Osteocyte (in vitro differentiated cells): ENCODE measurements around the gene APBA1. TPM values are rescaled to one million over a fixed set of nuclear protein-coding genes. Genes with fewer than 3 reads are reported as not detected.

ENCODE experiments used
- DNase-seq: peaks from one replicate; pipeline ENCODE4 v3.0.0; 2021; ENCODE audit warnings: mixed read lengths; ENCODE audit not compliant: unreplicated experiment; ENCODE audit errors: extremely low spot score
- H3K27ac Mint-ChIP-seq: one replicate; pipeline ENCODE4 v1.8.0; 2021; ENCODE audit warnings: mild to moderate bottlenecking, mixed read lengths; ENCODE audit not compliant: unreplicated experiment
- H3K27me3 Mint-ChIP-seq: one replicate; pipeline ENCODE4 v1.8.0; 2021; ENCODE audit warnings: mixed read lengths; ENCODE audit not compliant: unreplicated experiment
- H3K36me3 Mint-ChIP-seq: one replicate; pipeline ENCODE4 v1.8.0; 2021; ENCODE audit warnings: mixed read lengths; ENCODE audit not compliant: unreplicated experiment
- H3K4me1 Mint-ChIP-seq: one replicate; pipeline ENCODE4 v1.8.0; 2021; ENCODE audit warnings: mixed read lengths; ENCODE audit not compliant: unreplicated experiment
- H3K4me3 Mint-ChIP-seq: one replicate; pipeline ENCODE4 v1.8.0; 2021; ENCODE audit warnings: mild to moderate bottlenecking, moderate library complexity, mixed read lengths; ENCODE audit not compliant: unreplicated experiment
- H3K9me3 Mint-ChIP-seq: one replicate; pipeline ENCODE4 v1.8.0; 2021; ENCODE audit warnings: mixed read lengths; ENCODE audit not compliant: unreplicated experiment
- total RNA-seq: library from RNA; stranded (reverse); gene quantifications from 2 replicates; pipeline ENCODE4 v1.2.1, GENCODE V29; 2021
- TF ChIP-seq, protein P1 (sequence below): fragments of 200-600 bp; sonication (generic); IDR thresholded peaks from 2 replicates; pipeline ENCODE4 v1.5.0; 2021; ENCODE audit warnings: antibody characterized with exemption, mild to moderate bottlenecking, moderate library complexity

APBA1 gene
- total RNA-seq, 1 donor from 2014 or later = 5.2 TPM

GRCh38 chr9:69497816-69498215 lies 174.4 kb downstream of the APBA1 start:
- TF ChIP-seq, protein P1, sequence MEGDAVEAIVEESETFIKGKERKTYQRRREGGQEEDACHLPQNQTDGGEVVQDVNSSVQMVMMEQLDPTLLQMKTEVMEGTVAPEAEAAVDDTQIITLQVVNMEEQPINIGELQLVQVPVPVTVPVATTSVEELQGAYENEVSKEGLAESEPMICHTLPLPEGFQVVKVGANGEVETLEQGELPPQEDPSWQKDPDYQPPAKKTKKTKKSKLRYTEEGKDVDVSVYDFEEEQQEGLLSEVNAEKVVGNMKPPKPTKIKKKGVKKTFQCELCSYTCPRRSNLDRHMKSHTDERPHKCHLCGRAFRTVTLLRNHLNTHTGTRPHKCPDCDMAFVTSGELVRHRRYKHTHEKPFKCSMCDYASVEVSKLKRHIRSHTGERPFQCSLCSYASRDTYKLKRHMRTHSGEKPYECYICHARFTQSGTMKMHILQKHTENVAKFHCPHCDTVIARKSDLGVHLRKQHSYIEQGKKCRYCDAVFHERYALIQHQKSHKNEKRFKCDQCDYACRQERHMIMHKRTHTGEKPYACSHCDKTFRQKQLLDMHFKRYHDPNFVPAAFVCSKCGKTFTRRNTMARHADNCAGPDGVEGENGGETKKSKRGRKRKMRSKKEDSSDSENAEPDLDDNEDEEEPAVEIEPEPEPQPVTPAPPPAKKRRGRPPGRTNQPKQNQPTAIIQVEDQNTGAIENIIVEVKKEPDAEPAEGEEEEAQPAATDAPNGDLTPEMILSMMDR = no peak
- H3K4me3 Mint-ChIP-seq = no peak overlapping the region

DNA sequence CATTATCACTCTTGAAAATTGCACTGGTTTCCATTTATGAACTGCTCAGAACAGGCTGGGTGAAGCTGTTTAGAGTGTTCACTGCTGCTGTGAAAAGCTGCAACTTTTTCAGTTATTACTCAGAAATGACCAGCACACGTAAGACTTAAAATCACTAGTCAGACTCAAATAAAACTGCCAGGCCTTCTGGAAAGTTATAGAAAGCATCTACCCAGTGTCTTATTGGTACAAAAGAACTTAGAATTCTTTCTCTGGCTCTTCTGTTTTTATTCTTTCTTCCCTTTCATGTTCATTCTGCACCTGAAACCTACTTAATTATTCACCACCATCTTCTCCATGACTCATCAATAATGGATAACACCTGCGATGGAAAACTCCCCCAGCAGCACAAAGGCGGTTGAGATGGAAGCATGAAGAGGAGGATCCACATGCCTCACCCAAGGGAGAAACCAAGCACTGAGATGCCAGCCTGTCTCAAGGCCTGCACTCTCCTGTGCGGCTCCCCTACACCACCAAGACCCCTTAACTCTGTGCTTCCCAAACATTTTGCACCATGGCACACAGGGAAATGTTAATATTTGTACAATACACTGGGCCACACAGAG lies 175.2 kb downstream of the APBA1 start:
- H3K36me3 Mint-ChIP-seq = no peaks in the 10 kb centered on the region
- no peaks in the 10 kb centered on the region for H3K9me3 Mint-ChIP-seq
- no peak overlapping the region for H3K4me3 Mint-ChIP-seq
- H3K27ac Mint-ChIP-seq = no peak overlapping the region
- DNase-seq = no peak
- no peaks in the 10 kb centered on the region for H3K27me3 Mint-ChIP-seq
- H3K4me1 Mint-ChIP-seq = no peaks in the 10 kb centered on the region
- TF ChIP-seq, protein P1 = no peak

More at GRCh38 chr9:69497816-69498215, 174.4 kb downstream of the APBA1 start:
- peaks cover 6% of the 10 kb centered on the region for H3K4me1 Mint-ChIP-seq
- no peaks in the 10 kb centered on the region for H3K27me3 Mint-ChIP-seq
- no peak overlapping the region for H3K27ac Mint-ChIP-seq
- no peaks in the 10 kb centered on the region for H3K36me3 Mint-ChIP-seq
- no peaks in the 10 kb centered on the region for H3K9me3 Mint-ChIP-seq
- no peak for DNase-seq

DNA sequence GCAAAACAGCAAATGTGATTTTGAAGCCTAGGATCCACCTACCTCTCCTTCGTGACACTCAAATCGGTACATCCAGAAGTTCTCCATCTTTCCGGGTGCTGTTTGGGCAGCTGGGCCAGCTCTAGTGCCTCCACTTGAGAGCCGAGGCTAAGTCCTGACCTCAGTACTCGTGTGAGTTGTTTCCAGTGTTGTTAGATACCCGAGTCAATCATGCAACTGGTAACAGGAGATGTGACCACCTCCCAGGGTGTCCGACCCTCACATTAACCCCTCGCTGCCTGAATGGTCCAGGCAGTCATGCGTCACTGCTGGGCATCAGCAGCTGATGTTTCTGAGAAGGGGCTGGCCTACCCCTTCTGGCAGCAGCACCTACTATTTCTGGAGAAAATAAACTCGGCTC lies 176.9 kb downstream of the APBA1 start:
- no peak for DNase-seq
- no peaks in the 10 kb centered on the region for H3K36me3 Mint-ChIP-seq
- TF ChIP-seq, protein P1 = no peak
- H3K4me1 Mint-ChIP-seq = no peaks in the 10 kb centered on the region
- H3K4me3 Mint-ChIP-seq = no peak overlapping the region
- H3K27me3 Mint-ChIP-seq = no peaks in the 10 kb centered on the region
- H3K9me3 Mint-ChIP-seq = no peaks in the 10 kb centered on the region
- no peak overlapping the region for H3K27ac Mint-ChIP-seq

- Mint-ChIP-seq H3K27me3 (no peaks in the 10 kb centered on the region), H3K4me3 (no peak overlapping the region), H3K4me1 (no peaks in the 10 kb centered on the region), H3K36me3 (no peaks in the 10 kb centered on the region), H3K27ac (no peak overlapping the region), H3K9me3 (no peaks in the 10 kb centered on the region)
- no peak for DNase-seq
- TF ChIP-seq, protein P1 = no peak
These were observed 177.4 kb downstream of the APBA1 start for GRCh38 chr9:69494763-69495162.

GRCh38 chr9:69494208-69494607 lies 178.0 kb downstream of the APBA1 start:
- Mint-ChIP-seq H3K4me3 (no peak overlapping the region), H3K9me3 (no peaks in the 10 kb centered on the region), H3K4me1 (no peaks in the 10 kb centered on the region), H3K36me3 (no peaks in the 10 kb centered on the region), H3K27ac (no peak overlapping the region), H3K27me3 (no peaks in the 10 kb centered on the region)
- TF ChIP-seq, protein P1 = no peak
- DNase-seq = no peak
